Measurements from ENCODE around the gene SPACA7. TPM values are rescaled to one million over a fixed set of nuclear protein-coding genes. Genes with fewer than 3 reads are reported as not detected.

Gene SPACA7
- total and polyA plus RNA-seq, 2 of the 13 experiments (the other 11 are each of a cell fraction or from before 2014, with no cell fraction given), result not detected

- TF ChIP-seq ZHX2 (IDR thresholded peaks at IDR 0.05; ENCODE audit: low read depth) (no peak), ZHX2 (CRISPR knock-in tag; IDR thresholded peaks at IDR 0.05; ENCODE audit: borderline replicate concordance) (no peak)
- TF ChIP-seq, protein P1, sequence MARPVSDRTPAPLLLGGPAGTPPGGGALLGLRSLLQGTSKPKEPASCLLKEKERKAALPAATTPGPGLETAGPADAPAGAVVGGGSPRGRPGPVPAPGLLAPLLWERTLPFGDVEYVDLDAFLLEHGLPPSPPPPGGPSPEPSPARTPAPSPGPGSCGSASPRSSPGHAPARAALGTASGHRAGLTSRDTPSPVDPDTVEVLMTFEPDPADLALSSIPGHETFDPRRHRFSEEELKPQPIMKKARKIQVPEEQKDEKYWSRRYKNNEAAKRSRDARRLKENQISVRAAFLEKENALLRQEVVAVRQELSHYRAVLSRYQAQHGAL (CRISPR knock-in tag; IDR thresholded peaks at IDR 0.05; ENCODE audit: not compliant biosample characterization), result no peak
These were observed 99.7 kb downstream of the SPACA7 start (continued) for GRCh38 chr13:112475889-112476288.

DNA sequence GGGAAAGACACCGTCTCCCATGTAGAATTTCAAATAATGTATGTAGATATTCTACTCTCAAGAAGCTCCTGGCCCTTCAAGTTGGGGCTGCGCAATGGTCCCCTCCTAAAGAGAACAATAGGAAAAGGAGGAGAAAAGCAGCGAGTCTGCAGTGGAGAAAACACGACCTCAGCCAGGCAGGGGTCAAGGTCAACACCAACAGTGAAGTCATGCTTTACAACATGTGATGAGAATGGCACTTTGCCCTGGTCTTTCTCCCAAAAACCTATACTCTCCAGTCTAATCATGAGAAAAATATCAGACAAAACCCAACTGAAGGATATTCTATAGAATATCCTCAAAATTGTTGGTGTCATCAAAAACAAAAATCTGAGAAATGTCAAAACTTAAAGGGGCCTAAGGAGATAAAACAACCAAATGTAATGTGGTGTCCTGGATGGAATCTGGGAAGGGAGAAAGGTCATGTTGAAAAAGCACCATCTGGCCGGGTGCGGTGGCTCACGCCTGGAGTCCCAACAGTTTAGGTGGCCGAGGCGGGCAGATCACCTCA is 101.0 kb downstream of the SPACA7 start:
- POLR2A ChIA-PET, result no interaction called here
- CTCF ChIA-PET (ENCODE audit: low intra/inter-chr PET ratio, low total read pairs), result no interaction called here
- 39% methylated on average over 9 of the region's 9 CpGs for WGBS (ENCODE audit: low lambda C conversion rate)
- Histone ChIP-seq H3K4me2 (ENCODE audit: low read depth, low read length) (no peak overlapping the region), H3K79me2 (ENCODE audit: insufficient read depth, low read length) (no peaks in the 10 kb centered on the region), H3K27ac (ENCODE audit: extremely low read length, insufficient read depth, low read length) (no peak overlapping the region), H3K4me3 (replicated peaks in 1 of 3; ENCODE audit: insufficient read depth in 1 of 3, low read depth in 2 of 3, low read length in 3 of 3) (no peak overlapping the region), H4K20me1 (ENCODE audit: insufficient read depth, low read length) (no peaks in the 10 kb centered on the region), H3K27me3 (ENCODE audit: control insufficient read depth in 1 of 2, insufficient read depth in 2 of 2, low read length in 2 of 2) (no peaks in the 10 kb centered on the region), H3K9ac (ENCODE audit: insufficient read depth, low read depth, low read length) (no peak overlapping the region), H3K4me1 (ENCODE audit: insufficient read depth, low read length) (peaks cover 8% of the 10 kb centered on the region), H2AFZ (ENCODE audit: low read length) (no peak overlapping the region), H3K9me3 (ENCODE audit: low read length) (no peaks in the 10 kb centered on the region), H3K36me3 (replicated peaks in 1 of 2; ENCODE audit: control insufficient read depth in 1 of 2, insufficient read depth in 2 of 2, low read length in 2 of 2) (no peaks in the 10 kb centered on the region)
- ATAC-seq, result no peak
- in situ Hi-C loops (cut with HindIII; ENCODE audit: extremely low pct_ligation_motif_present, low pct_unique_long_range_greater_than_20kb) (no loop called here), intact Hi-C loops (cut with micrococcal nuclease; ENCODE audit: unreplicated experiment) (no loop called here)
- no TSS peak for BruUV-seq (replicated peaks)
- FAIRE-seq, result no peak
- no peak for DNase-seq (ENCODE audit: low spot score)
- peak; percentile 53; the same call in 1 of the 2 replicates for TF ChIP-seq RARA (CRISPR knock-in tag; IDR thresholded peaks at IDR 0.05)
- TF ChIP-seq NR2F6 (IDR thresholded peaks at IDR 0.05), result peak; percentile 48
- peak; percentile 49 for TF ChIP-seq NR2F6 (CRISPR knock-in tag; IDR thresholded peaks at IDR 0.05)
- TF ChIP-seq, protein P2, sequence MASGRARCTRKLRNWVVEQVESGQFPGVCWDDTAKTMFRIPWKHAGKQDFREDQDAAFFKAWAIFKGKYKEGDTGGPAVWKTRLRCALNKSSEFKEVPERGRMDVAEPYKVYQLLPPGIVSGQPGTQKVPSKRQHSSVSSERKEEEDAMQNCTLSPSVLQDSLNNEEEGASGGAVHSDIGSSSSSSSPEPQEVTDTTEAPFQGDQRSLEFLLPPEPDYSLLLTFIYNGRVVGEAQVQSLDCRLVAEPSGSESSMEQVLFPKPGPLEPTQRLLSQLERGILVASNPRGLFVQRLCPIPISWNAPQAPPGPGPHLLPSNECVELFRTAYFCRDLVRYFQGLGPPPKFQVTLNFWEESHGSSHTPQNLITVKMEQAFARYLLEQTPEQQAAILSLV (CRISPR knock-in tag; IDR thresholded peaks at IDR 0.05; ENCODE audit: borderline replicate concordance), result no peak
- TF ChIP-seq JUN (CRISPR knock-in tag; IDR thresholded peaks at IDR 0.05), result no peak
- peak; percentile 56 to 57; a peak in 3 of 4 replicates for TF ChIP-seq NR2F1 (CRISPR knock-in tag; IDR thresholded peaks at IDR 0.05)
- TF ChIP-seq MAFF (IDR thresholded peaks at IDR 0.05; ENCODE audit: low read depth, low read length), result peak; percentile 30; the same call in 1 of the 2 replicates
- peak; percentile 50 to 59 for TF ChIP-seq MAFK (conservative IDR thresholded peaks at IDR 0.05 in 1 of 2, IDR thresholded peaks at IDR 0.05 in 1 of 2; ENCODE audit: low read length in 2 of 2)

Measured in HepG2 (cell line).